Esophagus muscularis mucosa (tissue), 4 donors: ENCODE data around the gene MRPS27. TPM values are rescaled to one million over a fixed set of nuclear protein-coding genes. Genes with fewer than 3 reads are reported as not detected.
A peak's percentile ranks its signal among the peaks of the same experiment; 100 is the strongest.

Experiments
- DNase-seq: peaks from one replicate; pipeline ENCODE4 v3.0.0-alpha.2; 2017; ENCODE audit errors: extremely low spot score
- H3K27ac ChIP-seq, 4 donors: fragments of 200-600 bp; sonication (generic); replicated peaks in 1 of 4; 1 replicate in 3 of 4; 2 replicates in 1 of 4; pipeline ENCODE4 v1.5.1; 2016 to 2019; ENCODE audit warnings: mild to moderate bottlenecking in 1 of 4
- H3K27me3 ChIP-seq, 4 donors: fragments of 200-600 bp; sonication (generic); one replicate each; pipeline versions ENCODE4 v1.5.1 to v1.6.0; 2016 to 2019
- H3K36me3 ChIP-seq, 4 donors: fragments of 200-600 bp; sonication (generic); one replicate each; pipeline ENCODE4 v1.5.1; 2016 to 2019
- H3K4me1 ChIP-seq, 4 donors: fragments of 200-600 bp; sonication (generic); one replicate each; pipeline ENCODE4 v1.5.1; 2016 to 2019
- H3K4me3 ChIP-seq, 4 donors: fragments of 200-600 bp; sonication (generic); 1 replicate in 2 of 4; 2 replicates in 2 of 4; pipeline ENCODE4 v1.5.1; 2016 to 2019; ENCODE audit warnings: mild to moderate bottlenecking in 4 of 4, moderate library complexity in 1 of 4
- H3K9me3 ChIP-seq, 4 donors: fragments of 200-600 bp; sonication (generic); 1 replicate in 3 of 4; 2 replicates in 1 of 4; pipeline ENCODE4 v1.5.1; 2016 to 2019
- EP300 ChIP-seq: sonication (generic); formaldehyde crosslinking; IDR thresholded peaks from one replicate; pipeline ENCODE4 v1.6.1; 2017; ENCODE audit warnings: antibody characterized with exemption
- POLR2A ChIP-seq: fragments of 450-650 bp; IDR thresholded peaks from one replicate; pipeline ENCODE4 v1.6.1; 2017; ENCODE audit warnings: antibody characterized with exemption, moderate library complexity, mild to moderate bottlenecking, low read depth
- POLR2AphosphoS5 ChIP-seq, 2 donors: sonication (generic); formaldehyde crosslinking; IDR thresholded peaks; one replicate each; pipeline ENCODE4 v1.6.1; 2017; ENCODE audit warnings: antibody characterized with exemption in 2 of 2
- WGBS: methylation state at CpG from one replicate; pipeline ENCODE4 v1.1.5; 2018; 5-methylcytosine and 5-hydroxymethylcytosine counted together
- intact Hi-C: fragments of 100-400 bp; cut with DNase I; formaldehyde crosslinking; loops from one replicate; pipeline ENCODE4 v1.15.1; 2023
- total RNA-seq, 4 donors: library from RNA; depleted of rRNA; stranded (reverse); fragments of >200 nt; gene quantifications; one replicate each; pipeline versions ENCODE4 v1.1.0 to v1.2.1, GENCODE V29; 2016
- TF ChIP-seq, protein P1 (sequence below), 3 experiments: fragments of 200-600 bp in 2 of 3; fragments of 450-650 bp in 1 of 3; sonication (generic) in 2 of 3; IDR thresholded peaks; one replicate each; pipeline ENCODE4 v1.5.1; 2017 to 2019; ENCODE audit warnings: antibody characterized with exemption in 3 of 3, mild to moderate bottlenecking in 2 of 3, moderate library complexity in 1 of 3

The MRPS27 gene
- total RNA-seq, 4 donors from 2014 or later: 38.6 to 53.5 (median 45.7) TPM

DNA sequence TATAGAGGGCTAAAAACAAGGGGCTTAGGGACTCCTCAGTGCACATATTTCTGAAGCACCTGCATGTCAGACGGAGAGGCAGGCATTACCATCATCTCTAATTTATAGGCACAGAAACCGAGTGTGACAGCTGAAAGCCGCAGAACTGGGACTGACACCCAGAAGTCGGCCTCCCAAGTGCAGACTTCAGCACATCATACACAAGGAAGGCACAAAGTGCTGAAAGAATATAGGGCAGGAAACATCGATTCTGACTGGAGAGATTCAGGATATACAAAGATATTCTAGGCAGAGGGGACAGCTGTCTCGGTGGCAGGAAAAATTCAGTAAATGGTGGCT lies 11.2 kb downstream of the MRPS27 start:
- Histone ChIP-seq H3K4me1 (peaks cover 8 to 29% (median 26%) of the 10 kb centered on the region in 4 donors), H3K27ac (peak overlapping the region; percentile 86 to 96 (median 92)), H3K9me3 (no peaks in the 10 kb centered on the region), H3K4me3 (peak overlapping the region in 1 of 4 donors; percentile 64), H3K27me3 (no peaks in the 10 kb centered on the region), H3K36me3 (peaks cover 11 to 43% (median 34%) of the 10 kb centered on the region in 4 donors)
- 71% methylated on average over 6 of the region's 6 CpGs for WGBS
- intact Hi-C loops: loop anchor here (1.0 to 10.0 kb wide), 5 partner anchors 124 to 526 kb away; partner anchors contain the start of gene MAP1B
- no peak for DNase-seq
- TF ChIP-seq EP300: no peak

- Histone ChIP-seq H3K27me3 (no peaks in the 10 kb centered on the region), H3K4me1 (peaks cover 8 to 29% (median 26%) of the 10 kb centered on the region in 4 donors), H3K4me3 (peak overlapping the region; percentile 63 to 80 (median 69)), H3K9me3 (no peaks in the 10 kb centered on the region), H3K36me3 (peaks cover 11 to 42% (median 31%) of the 10 kb centered on the region in 4 donors), H3K27ac (peak overlapping the region; percentile 86 to 96 (median 92))
- DNase-seq: peak; percentile 99
- 3% methylated on average over 18 of the region's 76 CpGs for WGBS
- intact Hi-C loops: loop anchor here (1.0 to 10.0 kb wide), 5 partner anchors 123 to 525 kb away; partner anchors contain the start of gene MAP1B
- TF ChIP-seq POLR2AphosphoS5 (IDR thresholded peaks at IDR 0.05): peak; percentile 97 to 99
- TF ChIP-seq POLR2A: peak; percentile 64
- TF ChIP-seq, protein P1, sequence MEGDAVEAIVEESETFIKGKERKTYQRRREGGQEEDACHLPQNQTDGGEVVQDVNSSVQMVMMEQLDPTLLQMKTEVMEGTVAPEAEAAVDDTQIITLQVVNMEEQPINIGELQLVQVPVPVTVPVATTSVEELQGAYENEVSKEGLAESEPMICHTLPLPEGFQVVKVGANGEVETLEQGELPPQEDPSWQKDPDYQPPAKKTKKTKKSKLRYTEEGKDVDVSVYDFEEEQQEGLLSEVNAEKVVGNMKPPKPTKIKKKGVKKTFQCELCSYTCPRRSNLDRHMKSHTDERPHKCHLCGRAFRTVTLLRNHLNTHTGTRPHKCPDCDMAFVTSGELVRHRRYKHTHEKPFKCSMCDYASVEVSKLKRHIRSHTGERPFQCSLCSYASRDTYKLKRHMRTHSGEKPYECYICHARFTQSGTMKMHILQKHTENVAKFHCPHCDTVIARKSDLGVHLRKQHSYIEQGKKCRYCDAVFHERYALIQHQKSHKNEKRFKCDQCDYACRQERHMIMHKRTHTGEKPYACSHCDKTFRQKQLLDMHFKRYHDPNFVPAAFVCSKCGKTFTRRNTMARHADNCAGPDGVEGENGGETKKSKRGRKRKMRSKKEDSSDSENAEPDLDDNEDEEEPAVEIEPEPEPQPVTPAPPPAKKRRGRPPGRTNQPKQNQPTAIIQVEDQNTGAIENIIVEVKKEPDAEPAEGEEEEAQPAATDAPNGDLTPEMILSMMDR (IDR thresholded peaks at IDR 0.05): peak; percentile 95
- no peak for TF ChIP-seq EP300
Observed at GRCh38 chr5:72307968-72308852, 11.8 kb downstream of the MRPS27 start.

- H3K4me3 ChIP-seq: peak overlapping the region; percentile 63 to 80 (median 69)
- H3K27ac ChIP-seq: peak overlapping the region; percentile 86 to 96 (median 92)
- no peak for DNase-seq
- peaks cover 8 to 29% (median 26%) of the 10 kb centered on the region in 4 donors for H3K4me1 ChIP-seq
- H3K36me3 ChIP-seq: peaks cover 8 to 36% (median 25%) of the 10 kb centered on the region in 4 donors
- TF ChIP-seq POLR2AphosphoS5 (IDR thresholded peaks at IDR 0.05) (no peak), EP300 (no peak), POLR2A (no peak)
- TF ChIP-seq, protein P1 (IDR thresholded peaks at IDR 0.05): no peak
- H3K9me3 ChIP-seq: no peaks in the 10 kb centered on the region
- no peaks in the 10 kb centered on the region for H3K27me3 ChIP-seq
- 7% methylated on average over 8 of the region's 8 CpGs for WGBS
- intact Hi-C loops: loop anchor here (5.0 to 10.0 kb wide), 3 partner anchors 123 to 413 kb away; no protein-coding TSS in a partner anchor
Observed at GRCh38 chr5:72307573-72307967, 12.5 kb downstream of the MRPS27 start.

DNA sequence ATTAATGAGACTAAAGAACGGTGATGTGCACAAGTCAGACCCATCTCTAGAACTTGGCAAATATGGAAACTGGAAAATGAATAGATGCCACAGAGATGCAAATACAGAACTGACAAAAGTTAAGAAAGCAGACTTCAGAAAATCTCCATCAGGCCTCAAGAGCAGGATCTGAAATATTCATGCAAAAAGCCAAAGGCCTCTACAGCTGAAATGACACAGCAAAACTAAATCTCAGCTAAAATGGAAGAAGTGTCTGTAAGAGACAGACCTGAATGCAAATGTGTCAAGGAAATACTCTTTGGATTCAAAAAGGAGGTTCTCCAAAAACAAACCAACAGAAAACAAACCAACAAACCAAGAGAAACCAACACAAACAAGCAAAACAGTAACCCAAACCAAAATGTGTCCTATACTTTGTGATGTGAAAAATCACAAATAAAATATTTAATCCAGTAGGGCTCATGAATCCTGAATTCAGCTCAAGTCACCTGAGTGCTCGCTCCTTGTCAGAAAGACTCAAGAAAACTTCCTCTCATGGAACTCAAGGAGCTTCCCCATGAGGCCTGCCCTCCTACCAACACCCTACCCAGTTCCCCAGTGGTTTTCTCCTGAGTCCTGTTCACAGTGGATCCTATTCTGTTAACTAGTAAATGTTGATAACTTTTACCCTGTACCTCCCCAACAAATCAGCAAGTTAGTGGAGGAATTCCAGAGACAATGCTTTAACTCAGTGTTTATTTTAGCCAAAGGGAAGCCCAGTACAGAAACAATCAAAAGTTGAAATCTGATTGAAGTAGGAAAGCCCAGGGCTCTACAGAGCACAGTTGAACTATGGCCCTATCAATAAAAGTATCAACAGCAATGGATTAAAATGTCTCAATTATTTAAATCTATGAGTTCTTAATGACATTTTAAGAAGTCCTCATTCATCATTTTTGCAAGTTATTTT lies 14.6 kb downstream of the MRPS27 start:
- TF ChIP-seq, protein P1 (IDR thresholded peaks at IDR 0.05): no peak
- TF ChIP-seq POLR2AphosphoS5 (IDR thresholded peaks at IDR 0.05): no peak
- no peak for TF ChIP-seq EP300
- no peak for TF ChIP-seq POLR2A
- no peak for DNase-seq
- Histone ChIP-seq H3K27me3 (no peaks in the 10 kb centered on the region), H3K4me1 (peaks cover 8 to 44% (median 31%) of the 10 kb centered on the region in 4 donors), H3K36me3 (peaks cover 0 to 20% (median 9%) of the 10 kb centered on the region in 4 donors), H3K9me3 (no peaks in the 10 kb centered on the region), H3K27ac (peak overlapping the region; percentile 38 to 96 (median 74)), H3K4me3 (no peak overlapping the region)
- intact Hi-C loops: loop anchor here (5.0 to 10.0 kb wide), 3 partner anchors 121 to 411 kb away; no protein-coding TSS in a partner anchor
- 89% methylated on average over 2 of the region's 2 CpGs for WGBS
